HCEC 1CT (cell line): ENCODE measurements around the gene EXOC6.
A peak's percentile ranks its signal among the peaks of the same experiment; 100 is the strongest.

Experiments
- DNase-seq: peaks from one replicate; pipeline ENCODE4 v3.0.0-alpha.2; 2017

Gene EXOC6

GRCh38 chr10:93067443-93068365, 219.4 kb downstream of the EXOC6 start:
- no peak for DNase-seq

- DNase-seq: no peak
Measured at GRCh38 chr10:93068411-93069244, 220.3 kb downstream of the EXOC6 start.

GRCh38 chr10:93069245-93069561, 220.9 kb downstream of the EXOC6 start:
- DNase-seq: no peak

GRCh38 chr10:93070378-93071176, 222.3 kb downstream of the EXOC6 start:
- no peak for DNase-seq

- DNase-seq: no peak
Measured at GRCh38 chr10:93071177-93071472, 222.8 kb downstream of the EXOC6 start.

GRCh38 chr10:93071674-93072224, 223.4 kb downstream of the EXOC6 start:
- no peak for DNase-seq

- no peak for DNase-seq
Measured at GRCh38 chr10:93072225-93072712, 223.9 kb downstream of the EXOC6 start.

GRCh38 chr10:93072713-93073538, 224.6 kb downstream of the EXOC6 start:
- no peak for DNase-seq

- DNase-seq: no peak
Measured at GRCh38 chr10:93073539-93074146, 225.3 kb downstream of the EXOC6 start, which contains the start of gene CYP26A1. TSS of gene CYP26A1 (plus strand) at chr10:93073893. CDS start at chr10:93073935, 42 bp downstream.

- DNase-seq: no peak
Measured at GRCh38 chr10:93074147-93074596, 225.9 kb downstream of the EXOC6 start.

GRCh38 chr10:93074597-93075368, 226.5 kb downstream of the EXOC6 start:
- no peak for DNase-seq

- DNase-seq: no peak
Measured at GRCh38 chr10:93075369-93076221, 227.3 kb downstream of the EXOC6 start.

- no peak for DNase-seq
Measured at GRCh38 chr10:93076871-93077270, 228.6 kb downstream of the EXOC6 start.

GRCh38 chr10:93077860-93078337, 229.6 kb downstream of the EXOC6 start:
- DNase-seq: no peak

GRCh38 chr10:93079663-93080349, 231.5 kb downstream of the EXOC6 start:
- no peak for DNase-seq

GRCh38 chr10:93080350-93081046, 232.2 kb downstream of the EXOC6 start:
- peak; percentile 53 for DNase-seq

- no peak for DNase-seq
Measured at GRCh38 chr10:93081318-93081717, 233.0 kb downstream of the EXOC6 start.

GRCh38 chr10:93081834-93082233, 233.5 kb downstream of the EXOC6 start:
- DNase-seq: no peak
